SK-N-SH (cell line): ENCODE results near the gene STRADB. TPM values are rescaled to one million over a fixed set of nuclear protein-coding genes. Genes with fewer than 3 reads are reported as not detected.

ENCODE experiments used
- CTCF ChIA-PET: fragments of 300-600, 350-600 bp; formaldehyde crosslinking; extraction: SDS; loops from one replicate; lab custom pipeline; 2021; lab: Yijun Ruan, JAX
- POLR2A ChIA-PET: fragments of 350-600 bp; sonication (Branson Sonifier 250); formaldehyde crosslinking; extraction: SDS; loops from one replicate; lab custom pipeline; 2020; ENCODE audit warnings: antibody characterized with exemption, inconsistent platforms; lab: Yijun Ruan, JAX
- DNase-seq: peaks from one replicate; pipeline ENCODE4 v3.0.0; 2012
- H2AFZ ChIP-seq: fragments of 200-600 bp; sonication (generic); 2 replicates; pipeline ENCODE4 v1.8.1; 2016; ENCODE audit warnings: antibody characterized with exemption, mild to moderate bottlenecking, low read depth
- H3F3A ChIP-seq: fragments of 200-600 bp; sonication (generic); replicated peaks from 2 replicates; pipeline ENCODE3; 2016; ENCODE audit warnings: antibody characterized with exemption, mild to moderate bottlenecking; ENCODE audit not compliant: insufficient read depth
- H3K27ac ChIP-seq, 2 experiments: fragments of 200-500 bp in 1 of 2; fragments of 200-600 bp in 1 of 2; sonication (Bioruptor generic) in 1 of 2; sonication (generic), shearing (Covaris generic) in 1 of 2; 2 replicates each; pipeline versions ENCODE4 v1.5.1 to v1.6.1; 2014 to 2016; ENCODE audit warnings: low read depth in 2 of 2, inconsistent platforms in 1 of 2, low read length in 1 of 2, mild to moderate bottlenecking in 1 of 2, mixed read lengths in 1 of 2
- H3K27me3 ChIP-seq: fragments of 200-600 bp; sonication (generic), shearing (Covaris generic); 2 replicates; pipeline ENCODE4 v1.6.1; 2016; ENCODE audit warnings: mixed run types; ENCODE audit not compliant: insufficient read depth
- H3K36me3 ChIP-seq, 2 experiments: fragments of 200-500 bp in 1 of 2; fragments of 200-600 bp in 1 of 2; sonication (Bioruptor generic) in 1 of 2; sonication (generic) in 1 of 2; replicated peaks in 1 of 2; 2 replicates each; pipeline versions ENCODE3 to v1.5.1; 2014 to 2016; ENCODE audit warnings: low read length in 1 of 2, mild to moderate bottlenecking in 1 of 2; ENCODE audit not compliant: insufficient read depth in 2 of 2, control insufficient read depth in 1 of 2
- H3K4me1 ChIP-seq, 2 experiments: fragments of 200-500 bp in 1 of 2; fragments of 200-600 bp in 1 of 2; sonication (Bioruptor generic) in 1 of 2; sonication (generic), shearing (Covaris generic) in 1 of 2; 2 replicates each; pipeline versions ENCODE4 v1.5.1 to v1.6.1; 2014 to 2016; ENCODE audit warnings: low read depth in 1 of 2, low read length in 1 of 2, mixed run types in 1 of 2; ENCODE audit not compliant: insufficient read depth in 2 of 2, control insufficient read depth in 1 of 2
- H3K4me2 ChIP-seq: fragments of 200-600 bp; sonication (generic), shearing (Covaris generic); 2 replicates; pipeline ENCODE4 v1.6.1; 2017; ENCODE audit warnings: mixed run types
- H3K4me3 ChIP-seq, 2 experiments: fragments of 200-500 bp in 1 of 2; fragments of 200-600 bp in 1 of 2; sonication (Bioruptor generic) in 1 of 2; sonication (generic), shearing (Covaris generic) in 1 of 2; 2 replicates each; pipeline versions ENCODE4 v1.5.1 to v1.8.1; 2014 to 2016; ENCODE audit warnings: low read depth in 2 of 2, inconsistent platforms in 1 of 2, low read length in 1 of 2, mild to moderate bottlenecking in 1 of 2, mixed read lengths in 1 of 2, moderate library complexity in 1 of 2
- H3K79me2 ChIP-seq: fragments of 200-600 bp; sonication (generic); 2 replicates; pipeline ENCODE4 v1.8.1; 2017; ENCODE audit warnings: mild to moderate bottlenecking; ENCODE audit not compliant: insufficient read depth
- H3K9ac ChIP-seq: fragments of 200-600 bp; sonication (generic); 2 replicates; pipeline ENCODE4 v1.6.1; 2017; ENCODE audit warnings: mixed run types
- H3K9me2 ChIP-seq: fragments of 200-600 bp; sonication (generic); 2 replicates; pipeline ENCODE4 v1.6.1; 2017; ENCODE audit warnings: mixed run types
- H3K9me3 ChIP-seq: fragments of 200-600 bp; sonication (generic); 2 replicates; pipeline ENCODE4 v1.6.1; 2017; ENCODE audit warnings: mixed run types, mild to moderate bottlenecking, moderate library complexity
- H4K20me1 ChIP-seq: fragments of 200-600 bp; sonication (generic); 2 replicates; pipeline ENCODE4 v1.6.1; 2017; ENCODE audit warnings: mild to moderate bottlenecking, mixed run types; ENCODE audit not compliant: insufficient read depth
- CHD2 ChIP-seq: fragments of 150-350 bp; IDR thresholded peaks from 2 replicates; pipeline ENCODE4 v1.6.1; 2018; ENCODE audit warnings: low read length; ENCODE audit not compliant: partially characterized antibody
- ELF1 ChIP-seq: IDR thresholded peaks from 2 replicates; pipeline ENCODE4 v1.4.0; 2012
- EP300 ChIP-seq, 2 experiments: IDR thresholded peaks; 2 replicates each; pipeline versions ENCODE4 v1.4.0 to v1.6.1; 2012; ENCODE audit warnings: borderline replicate concordance in 1 of 2, low read depth in 1 of 2, low read length in 1 of 2
- FOSL2 ChIP-seq: IDR thresholded peaks from 2 replicates; pipeline ENCODE4 v1.4.0; 2012; ENCODE audit warnings: low read depth, mild to moderate bottlenecking, moderate library complexity, borderline replicate concordance
- FOXJ3 ChIP-seq: sonication (generic); formaldehyde crosslinking; IDR thresholded peaks from 2 replicates; pipeline ENCODE4 v1.5.1; 2020; ENCODE audit warnings: mild to moderate bottlenecking, missing genetic modification reagents
- FOXM1 ChIP-seq: IDR thresholded peaks from 2 replicates; pipeline ENCODE4 v1.4.0; 2012; ENCODE audit warnings: low read depth, mild to moderate bottlenecking
- GABPA ChIP-seq: IDR thresholded peaks from 2 replicates; pipeline ENCODE4 v1.4.0; 2012; ENCODE audit warnings: low read depth, mild to moderate bottlenecking
- GATA2 ChIP-seq: sonication (generic); formaldehyde crosslinking; IDR thresholded peaks from 2 replicates; pipeline ENCODE4 v1.5.0; 2020; ENCODE audit warnings: mild to moderate bottlenecking, missing genetic modification reagents
- JUND ChIP-seq: IDR thresholded peaks from 2 replicates; pipeline ENCODE4 v1.4.0; 2012
- MEF2A ChIP-seq: IDR thresholded peaks from 2 replicates; pipeline ENCODE4 v1.4.0; 2012; ENCODE audit warnings: low read depth, borderline replicate concordance
- MXI1 ChIP-seq: IDR thresholded peaks from 2 replicates; pipeline ENCODE4 v1.6.1; 2012; ENCODE audit warnings: mild to moderate bottlenecking, low read depth, low read length, improper control_type of control experiment
- POLR2AphosphoS5 ChIP-seq: IDR thresholded peaks from 2 replicates; pipeline ENCODE4 v1.6.1; 2012; ENCODE audit warnings: low read depth, low read length
- RAD21 ChIP-seq: IDR thresholded peaks from 2 replicates; pipeline ENCODE4 v1.6.1; 2012; ENCODE audit warnings: mild to moderate bottlenecking, low read length
- RFX5 ChIP-seq: IDR thresholded peaks from 2 replicates; pipeline ENCODE4 v1.6.1; 2012; ENCODE audit warnings: mild to moderate bottlenecking, improper control_type of control experiment, low read length
- RXRA ChIP-seq: IDR thresholded peaks from 2 replicates; pipeline ENCODE4 v1.4.0; 2012; ENCODE audit warnings: low read depth, mild to moderate bottlenecking, borderline replicate concordance
- TCF12 ChIP-seq: IDR thresholded peaks from 2 replicates; pipeline ENCODE4 v1.4.0; 2012
- TEAD4 ChIP-seq: IDR thresholded peaks from 2 replicates; pipeline ENCODE4 v1.4.0; 2012; ENCODE audit warnings: mild to moderate bottlenecking, borderline replicate concordance; ENCODE audit not compliant: insufficient read depth
- YY1 ChIP-seq: IDR thresholded peaks from 2 replicates; pipeline ENCODE4 v1.4.0; 2012; ENCODE audit warnings: low read depth, mild to moderate bottlenecking
- WGBS: methylation state at CpG from one replicate; pipeline ENCODE4 v1.1.6; 2017; ENCODE audit warnings: low lambda C conversion rate; 5-methylcytosine and 5-hydroxymethylcytosine counted together
- polyA plus RNA-seq, 3 experiments: library from polyadenylated mRNA; depleted of rRNA; stranded (reverse); fragments of >200 nt; gene quantifications; 2 replicates each; pipeline ENCODE4 v1.2.3, GENCODE V29; 2012
- TF ChIP-seq, protein P1 (sequence below): fragments of 150-350 bp; IDR thresholded peaks from 2 replicates; pipeline ENCODE4 v1.6.1; 2017; ENCODE audit warnings: antibody characterized with exemption, low read length, low read depth, borderline replicate concordance
- TF ChIP-seq, protein P2 (sequence below): IDR thresholded peaks from 2 replicates; pipeline ENCODE4 v1.4.0; 2012; ENCODE audit warnings: low read depth
- TF ChIP-seq, protein P3 (sequence below): IDR thresholded peaks from 2 replicates; pipeline ENCODE4; 2012
- TF ChIP-seq, protein P4 (sequence below): fragments of 200-600 bp; sonication (generic); IDR thresholded peaks from 2 replicates; pipeline ENCODE4 v1.6.1; 2017; ENCODE audit warnings: antibody characterized with exemption, mild to moderate bottlenecking, moderate library complexity

The STRADB gene
- polyA plus RNA-seq, 1 of the 3 experiments (the other 2 are of a cell fraction): 27.0 TPM

DNA sequence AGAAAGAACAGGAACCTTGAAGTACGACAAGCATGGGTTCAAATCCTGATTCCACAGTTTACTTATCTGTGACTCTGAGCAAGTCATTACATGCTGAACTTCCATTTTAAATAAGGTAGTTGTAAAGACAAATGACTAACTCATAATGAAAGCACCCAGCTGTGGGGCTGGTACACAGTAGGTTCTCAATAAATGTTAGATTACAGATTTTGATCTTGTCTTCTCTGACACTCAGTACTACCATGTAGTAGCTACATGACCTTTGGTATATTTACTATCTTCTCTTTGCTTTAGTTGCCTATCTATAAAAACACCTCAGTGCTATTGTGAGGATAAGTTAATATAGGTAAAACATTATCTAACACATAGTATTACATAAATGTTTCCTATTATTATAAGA lies 3.5 kb upstream of the STRADB start:
- Histone ChIP-seq H2AFZ (no peak overlapping the region), H3K9ac (no peak overlapping the region), H3K27me3 (no peaks in the 10 kb centered on the region), H4K20me1 (no peaks in the 10 kb centered on the region), H3K9me2 (no peaks in the 10 kb centered on the region), H3K9me3 (no peaks in the 10 kb centered on the region), H3F3A (peaks cover 4% of the 10 kb centered on the region), H3K4me3 (no peak overlapping the region), H3K4me2 (no peak overlapping the region), H3K36me3 (peaks cover 0 to 5% of the 10 kb centered on the region in 2 experiments), H3K27ac (no peak overlapping the region), H3K79me2 (peaks cover 79% of the 10 kb centered on the region), H3K4me1 (peaks cover 6 to 10% of the 10 kb centered on the region in 2 experiments; a peak in 3 of 4 replicates)
- no peak for DNase-seq
- ChIA-PET CTCF (no interaction called here), POLR2A (no interaction called here)
- TF ChIP-seq JUND (no peak), RFX5 (no peak), MEF2A (no peak), MXI1 (no peak), TCF12 (no peak), RXRA (no peak), GABPA (no peak), EP300 (IDR thresholded peaks at IDR 0.05; ENCODE audit: borderline replicate concordance in 1 of 2, low read depth in 1 of 2, low read length in 1 of 2) (no peak), FOSL2 (no peak), YY1 (no peak)
- TF ChIP-seq, protein P1, sequence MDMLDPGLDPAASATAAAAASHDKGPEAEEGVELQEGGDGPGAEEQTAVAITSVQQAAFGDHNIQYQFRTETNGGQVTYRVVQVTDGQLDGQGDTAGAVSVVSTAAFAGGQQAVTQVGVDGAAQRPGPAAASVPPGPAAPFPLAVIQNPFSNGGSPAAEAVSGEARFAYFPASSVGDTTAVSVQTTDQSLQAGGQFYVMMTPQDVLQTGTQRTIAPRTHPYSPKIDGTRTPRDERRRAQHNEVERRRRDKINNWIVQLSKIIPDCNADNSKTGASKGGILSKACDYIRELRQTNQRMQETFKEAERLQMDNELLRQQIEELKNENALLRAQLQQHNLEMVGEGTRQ: no peak
- TF ChIP-seq, protein P2, sequence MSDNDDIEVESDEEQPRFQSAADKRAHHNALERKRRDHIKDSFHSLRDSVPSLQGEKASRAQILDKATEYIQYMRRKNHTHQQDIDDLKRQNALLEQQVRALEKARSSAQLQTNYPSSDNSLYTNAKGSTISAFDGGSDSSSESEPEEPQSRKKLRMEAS: no peak
- WGBS: 100% methylated on average over 1 of the region's 1 CpG

DNA sequence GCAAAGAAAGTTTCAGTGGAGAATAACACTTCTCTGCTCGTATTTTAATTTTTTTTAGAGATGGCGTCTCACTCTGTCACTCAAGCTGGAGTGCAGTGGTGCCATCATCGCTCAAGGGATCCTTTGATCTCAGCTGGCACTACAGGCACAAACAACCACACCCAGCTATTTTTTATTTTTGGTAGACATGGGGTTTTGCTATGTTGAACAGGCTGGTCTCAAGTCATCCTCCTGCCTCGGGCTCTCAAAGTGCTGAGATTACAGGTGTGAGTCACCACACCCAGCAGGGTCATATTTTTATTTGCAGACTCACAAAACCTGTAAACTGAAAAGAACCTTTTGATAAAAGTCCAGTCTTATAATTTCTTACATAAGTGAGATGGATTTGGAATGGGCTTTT lies 2.8 kb upstream of the STRADB start:
- Histone ChIP-seq H3K27ac (no peak overlapping the region), H3K9me2 (no peaks in the 10 kb centered on the region), H3K9me3 (no peaks in the 10 kb centered on the region), H3K9ac (no peak overlapping the region), H3K79me2 (peaks cover 77% of the 10 kb centered on the region), H3K4me2 (no peak overlapping the region; the same call in 1 of the 2 replicates), H2AFZ (no peak overlapping the region), H4K20me1 (no peaks in the 10 kb centered on the region), H3K27me3 (no peaks in the 10 kb centered on the region), H3K4me3 (no peak overlapping the region), H3F3A (peaks cover 4% of the 10 kb centered on the region), H3K4me1 (peaks cover 6 to 13% of the 10 kb centered on the region in 2 experiments; a peak in 3 of 4 replicates), H3K36me3 (peaks cover 0 to 5% of the 10 kb centered on the region in 2 experiments)
- 90% methylated on average over 4 of the region's 4 CpGs for WGBS
- POLR2A ChIA-PET: no interaction called here
- no peak for DNase-seq
- CTCF ChIA-PET: no interaction called here
- TF ChIP-seq MXI1 (no peak), GABPA (no peak), GATA2 (no peak), RXRA (no peak), FOXM1 (no peak), TEAD4 (no peak), FOXJ3 (CRISPR knock-in tag) (no peak), JUND (no peak), YY1 (no peak), POLR2AphosphoS5 (no peak), TCF12 (no peak), FOSL2 (no peak), ELF1 (no peak), EP300 (IDR thresholded peaks at IDR 0.05; ENCODE audit: borderline replicate concordance in 1 of 2, low read depth in 1 of 2, low read length in 1 of 2) (no peak), CHD2 (no peak), RFX5 (no peak), RAD21 (no peak)
- TF ChIP-seq, protein P3, sequence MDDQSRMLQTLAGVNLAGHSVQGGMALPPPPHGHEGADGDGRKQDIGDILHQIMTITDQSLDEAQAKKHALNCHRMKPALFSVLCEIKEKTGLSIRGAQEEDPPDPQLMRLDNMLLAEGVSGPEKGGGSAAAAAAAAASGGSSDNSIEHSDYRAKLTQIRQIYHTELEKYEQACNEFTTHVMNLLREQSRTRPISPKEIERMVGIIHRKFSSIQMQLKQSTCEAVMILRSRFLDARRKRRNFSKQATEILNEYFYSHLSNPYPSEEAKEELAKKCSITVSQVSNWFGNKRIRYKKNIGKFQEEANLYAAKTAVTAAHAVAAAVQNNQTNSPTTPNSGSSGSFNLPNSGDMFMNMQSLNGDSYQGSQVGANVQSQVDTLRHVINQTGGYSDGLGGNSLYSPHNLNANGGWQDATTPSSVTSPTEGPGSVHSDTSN: no peak
- TF ChIP-seq, protein P4, sequence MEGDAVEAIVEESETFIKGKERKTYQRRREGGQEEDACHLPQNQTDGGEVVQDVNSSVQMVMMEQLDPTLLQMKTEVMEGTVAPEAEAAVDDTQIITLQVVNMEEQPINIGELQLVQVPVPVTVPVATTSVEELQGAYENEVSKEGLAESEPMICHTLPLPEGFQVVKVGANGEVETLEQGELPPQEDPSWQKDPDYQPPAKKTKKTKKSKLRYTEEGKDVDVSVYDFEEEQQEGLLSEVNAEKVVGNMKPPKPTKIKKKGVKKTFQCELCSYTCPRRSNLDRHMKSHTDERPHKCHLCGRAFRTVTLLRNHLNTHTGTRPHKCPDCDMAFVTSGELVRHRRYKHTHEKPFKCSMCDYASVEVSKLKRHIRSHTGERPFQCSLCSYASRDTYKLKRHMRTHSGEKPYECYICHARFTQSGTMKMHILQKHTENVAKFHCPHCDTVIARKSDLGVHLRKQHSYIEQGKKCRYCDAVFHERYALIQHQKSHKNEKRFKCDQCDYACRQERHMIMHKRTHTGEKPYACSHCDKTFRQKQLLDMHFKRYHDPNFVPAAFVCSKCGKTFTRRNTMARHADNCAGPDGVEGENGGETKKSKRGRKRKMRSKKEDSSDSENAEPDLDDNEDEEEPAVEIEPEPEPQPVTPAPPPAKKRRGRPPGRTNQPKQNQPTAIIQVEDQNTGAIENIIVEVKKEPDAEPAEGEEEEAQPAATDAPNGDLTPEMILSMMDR: no peak
- TF ChIP-seq, protein P1: no peak
